Measurements from ENCODE around the gene TBC1D10A. TPM values are rescaled to one million over a fixed set of nuclear protein-coding genes. Genes with fewer than 3 reads are reported as not detected.
A peak's percentile ranks its signal among the peaks of the same experiment; 100 is the strongest.

The TBC1D10A gene
- polyA plus RNA-seq, 1 donor, result 16.9 TPM

DNA sequence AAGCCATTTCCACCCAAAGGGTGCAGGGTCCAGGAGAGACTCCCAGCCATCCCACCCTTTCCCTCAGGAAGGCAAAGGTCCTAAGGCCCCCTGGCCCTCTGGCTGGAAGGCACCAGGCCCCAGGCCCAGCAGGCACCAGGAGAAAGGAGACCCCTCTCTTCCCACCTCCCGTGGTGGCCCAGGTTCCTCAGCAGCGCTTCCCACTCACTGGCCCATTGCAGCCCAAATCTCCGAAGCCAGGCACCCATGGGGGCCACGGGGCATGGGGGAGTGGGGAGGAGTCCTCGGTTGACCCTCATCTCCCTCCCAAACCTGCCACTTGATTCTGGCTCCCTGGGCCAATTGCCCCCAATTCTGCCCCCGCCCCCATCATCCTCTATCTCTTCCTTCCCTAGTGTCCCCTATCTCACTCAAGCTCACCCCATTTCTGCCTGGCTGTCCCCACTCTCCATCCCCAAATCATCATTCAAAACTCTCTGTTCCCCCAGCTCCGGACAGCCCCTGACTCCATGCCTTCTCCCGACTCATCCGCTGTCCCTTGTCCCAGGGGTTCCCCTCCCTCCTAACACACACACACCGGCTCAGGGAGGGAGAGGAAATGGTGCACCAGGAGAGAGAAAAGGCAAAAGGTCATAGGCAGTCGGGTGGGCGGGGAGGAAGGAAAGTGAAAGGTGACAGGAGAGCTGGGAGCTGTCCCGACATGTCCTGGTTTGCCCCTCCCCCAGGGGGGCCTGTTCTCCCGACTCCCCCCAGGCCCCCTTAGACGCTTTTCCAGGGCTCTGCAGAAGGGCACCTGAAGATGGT is 81.4 kb downstream of the TBC1D10A start:
- WGBS (ENCODE audit: insufficient coverage, low lambda C conversion rate), result 80% methylated on average over 1 of the region's 15 CpGs
- H3K4me1 ChIP-seq (ENCODE audit: control insufficient read depth, insufficient read depth, low read length), result peaks cover 46% of the 10 kb centered on the region
- H3K9me3 ChIP-seq (ENCODE audit: control insufficient read depth, low read depth, low read length), result no peaks in the 10 kb centered on the region
- peak in 1 of 2 donors; percentile 63 for DNase-seq
- H3K4me3 ChIP-seq (ENCODE audit: low read length), result peak overlapping the region; percentile 46
- H3K27me3 ChIP-seq (ENCODE audit: control insufficient read depth, insufficient read depth, low read length), result peaks cover 5% of the 10 kb centered on the region
- H3K27ac ChIP-seq (ENCODE audit: low read length), result no peak overlapping the region
- H3K36me3 ChIP-seq (ENCODE audit: control insufficient read depth, insufficient read depth, low read length), result peaks cover 35% of the 10 kb centered on the region

DNA sequence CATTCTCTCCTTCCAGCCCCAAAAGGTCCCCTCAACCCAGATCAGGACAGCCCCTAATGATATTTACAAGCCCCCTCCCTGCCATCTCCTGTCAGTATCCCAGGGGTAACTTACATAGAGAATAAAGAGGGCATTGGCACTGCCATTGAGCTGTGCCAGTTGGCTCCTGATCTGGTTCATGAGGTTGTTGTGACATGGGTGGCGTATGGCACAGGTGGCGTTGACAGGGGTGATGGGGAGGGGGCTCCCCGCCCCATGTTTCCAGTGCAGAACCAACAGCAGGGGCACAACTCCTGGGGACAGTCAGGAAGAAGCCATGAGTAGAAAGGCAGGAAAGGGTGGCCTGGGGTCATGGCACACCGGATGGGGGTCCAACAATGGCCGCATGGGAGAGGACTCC is 82.1 kb downstream of the TBC1D10A start:
- Histone ChIP-seq H3K36me3 (ENCODE audit: control insufficient read depth, insufficient read depth, low read length) (peaks cover 35% of the 10 kb centered on the region), H3K27ac (ENCODE audit: low read length) (no peak overlapping the region), H3K27me3 (ENCODE audit: control insufficient read depth, insufficient read depth, low read length) (peaks cover 5% of the 10 kb centered on the region), H3K9me3 (ENCODE audit: control insufficient read depth, low read depth, low read length) (no peaks in the 10 kb centered on the region), H3K4me1 (ENCODE audit: control insufficient read depth, insufficient read depth, low read length) (peaks cover 38% of the 10 kb centered on the region), H3K4me3 (ENCODE audit: low read length) (no peak overlapping the region)
- no CpG with 5 or more reads among the region's 5 CpGs for WGBS (ENCODE audit: insufficient coverage, low lambda C conversion rate)
- DNase-seq, result no peak

DNA sequence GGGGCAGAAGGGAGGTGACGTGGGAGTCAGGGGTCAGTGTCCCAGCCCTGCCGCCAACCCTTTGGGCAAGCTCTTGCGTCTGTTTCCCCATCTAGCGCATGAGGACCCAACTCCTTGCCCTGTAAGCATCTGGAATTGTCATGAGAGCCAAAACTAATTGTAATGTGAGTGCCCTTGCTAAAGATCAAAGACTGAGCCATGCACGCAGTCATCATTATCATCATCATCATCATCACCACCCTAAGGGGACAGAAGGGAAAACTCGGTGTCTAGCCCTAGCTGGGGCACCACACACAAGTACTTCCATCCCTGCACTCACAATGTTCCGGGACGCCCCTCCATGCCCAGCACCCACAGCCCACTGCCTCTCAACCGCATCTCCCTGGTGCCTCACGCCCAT is 82.7 kb downstream of the TBC1D10A start:
- no CpG with 5 or more reads among the region's 10 CpGs for WGBS (ENCODE audit: insufficient coverage, low lambda C conversion rate)
- DNase-seq, result no peak
- H3K36me3 ChIP-seq (ENCODE audit: control insufficient read depth, insufficient read depth, low read length), result peaks cover 35% of the 10 kb centered on the region
- peaks cover 35% of the 10 kb centered on the region for H3K4me1 ChIP-seq (ENCODE audit: control insufficient read depth, insufficient read depth, low read length)
- H3K27ac ChIP-seq (ENCODE audit: low read length), result no peak overlapping the region
- no peaks in the 10 kb centered on the region for H3K9me3 ChIP-seq (ENCODE audit: control insufficient read depth, low read depth, low read length)
- H3K4me3 ChIP-seq (ENCODE audit: low read length), result no peak overlapping the region
- peaks cover 5% of the 10 kb centered on the region for H3K27me3 ChIP-seq (ENCODE audit: control insufficient read depth, insufficient read depth, low read length)

- H3K4me1 ChIP-seq (ENCODE audit: control insufficient read depth, insufficient read depth, low read length), result peaks cover 35% of the 10 kb centered on the region
- DNase-seq, result no peak
- WGBS (ENCODE audit: insufficient coverage, low lambda C conversion rate), result no CpG with 5 or more reads among the region's 22 CpGs
Measured at GRCh38 chr22:30243661-30244060, 83.1 kb downstream of the TBC1D10A start.

More at GRCh38 chr22:30243661-30244060, 83.1 kb downstream of the TBC1D10A start:
- Histone ChIP-seq H3K27me3 (ENCODE audit: control insufficient read depth, insufficient read depth, low read length) (peaks cover 5% of the 10 kb centered on the region), H3K27ac (ENCODE audit: low read length) (no peak overlapping the region), H3K36me3 (ENCODE audit: control insufficient read depth, insufficient read depth, low read length) (peaks cover 35% of the 10 kb centered on the region), H3K9me3 (ENCODE audit: control insufficient read depth, low read depth, low read length) (no peaks in the 10 kb centered on the region), H3K4me3 (ENCODE audit: low read length) (no peak overlapping the region)

Other genes starting within 250 kb of the TBC1D10A start
- not detected for gene HORMAD2, start 246.5 kb downstream of the TBC1D10A start, polyA plus RNA-seq
- 27.6 TPM for gene LIF, start 80.2 kb downstream of the TBC1D10A start, polyA plus RNA-seq
- 0.52 TPM for gene OSM, start 60.1 kb downstream of the TBC1D10A start, polyA plus RNA-seq
- 7.0 TPM for gene CASTOR1, start 37.4 kb downstream of the TBC1D10A start, polyA plus RNA-seq
- gene SF3A1, start 30.0 kb upstream of the TBC1D10A start, polyA plus RNA-seq, result 87.1 TPM
- gene CCDC157, start 30.1 kb upstream of the TBC1D10A start, polyA plus RNA-seq, result 3.1 TPM
- 17.0 TPM for gene RNF215, start 60.5 kb upstream of the TBC1D10A start, polyA plus RNA-seq
- 27.5 TPM for gene SEC14L2, start 70.1 kb upstream of the TBC1D10A start, polyA plus RNA-seq
- gene MTFP1, start 98.8 kb upstream of the TBC1D10A start, polyA plus RNA-seq, result 9.9 TPM
- gene SEC14L3, start 145.1 kb upstream of the TBC1D10A start, polyA plus RNA-seq, result 0.06 TPM
- gene SEC14L4, start 178.8 kb upstream of the TBC1D10A start, polyA plus RNA-seq, result 0.19 TPM
- gene SEC14L6, start 219.8 kb upstream of the TBC1D10A start, polyA plus RNA-seq, result 1.2 TPM
- gene GAL3ST1, start 247.7 kb upstream of the TBC1D10A start, polyA plus RNA-seq, result 19.5 TPM